Esophagus muscularis mucosa (tissue), 4 donors: ENCODE results near the gene MASP1. TPM values are rescaled to one million over a fixed set of nuclear protein-coding genes. Genes with fewer than 3 reads are reported as not detected.

Experiments used
- DNase-seq: peaks from one replicate; pipeline ENCODE4 v3.0.0-alpha.2; 2017; ENCODE audit errors: extremely low spot score
- H3K27ac ChIP-seq, 4 donors: fragments of 200-600 bp; sonication (generic); replicated peaks in 1 of 4; 1 replicate in 3 of 4; 2 replicates in 1 of 4; pipeline ENCODE4 v1.5.1; 2016 to 2019; ENCODE audit warnings: mild to moderate bottlenecking in 1 of 4
- H3K27me3 ChIP-seq, 4 donors: fragments of 200-600 bp; sonication (generic); one replicate each; pipeline versions ENCODE4 v1.5.1 to v1.6.0; 2016 to 2019
- H3K36me3 ChIP-seq, 4 donors: fragments of 200-600 bp; sonication (generic); one replicate each; pipeline ENCODE4 v1.5.1; 2016 to 2019
- H3K4me1 ChIP-seq, 4 donors: fragments of 200-600 bp; sonication (generic); one replicate each; pipeline ENCODE4 v1.5.1; 2016 to 2019
- H3K4me3 ChIP-seq, 4 donors: fragments of 200-600 bp; sonication (generic); 1 replicate in 2 of 4; 2 replicates in 2 of 4; pipeline ENCODE4 v1.5.1; 2016 to 2019; ENCODE audit warnings: mild to moderate bottlenecking in 4 of 4, moderate library complexity in 1 of 4
- H3K9me3 ChIP-seq, 4 donors: fragments of 200-600 bp; sonication (generic); 1 replicate in 3 of 4; 2 replicates in 1 of 4; pipeline ENCODE4 v1.5.1; 2016 to 2019
- CTCF ChIP-seq, 3 experiments: fragments of 200-600 bp in 2 of 3; fragments of 450-650 bp in 1 of 3; sonication (generic) in 2 of 3; IDR thresholded peaks; one replicate each; pipeline ENCODE4 v1.5.1; 2017 to 2019; ENCODE audit warnings: antibody characterized with exemption in 3 of 3, mild to moderate bottlenecking in 2 of 3, moderate library complexity in 1 of 3
- EP300 ChIP-seq: sonication (generic); formaldehyde crosslinking; IDR thresholded peaks from one replicate; pipeline ENCODE4 v1.6.1; 2017; ENCODE audit warnings: antibody characterized with exemption
- POLR2A ChIP-seq: fragments of 450-650 bp; IDR thresholded peaks from one replicate; pipeline ENCODE4 v1.6.1; 2017; ENCODE audit warnings: antibody characterized with exemption, moderate library complexity, mild to moderate bottlenecking, low read depth
- POLR2AphosphoS5 ChIP-seq, 2 donors: sonication (generic); formaldehyde crosslinking; IDR thresholded peaks; one replicate each; pipeline ENCODE4 v1.6.1; 2017; ENCODE audit warnings: antibody characterized with exemption in 2 of 2
- WGBS: methylation state at CpG from one replicate; pipeline ENCODE4 v1.1.5; 2018; 5-methylcytosine and 5-hydroxymethylcytosine counted together
- intact Hi-C: fragments of 100-400 bp; cut with DNase I; formaldehyde crosslinking; loops from one replicate; pipeline ENCODE4 v1.15.1; 2023
- total RNA-seq, 4 donors: library from RNA; depleted of rRNA; stranded (reverse); fragments of >200 nt; gene quantifications; one replicate each; pipeline versions ENCODE4 v1.1.0 to v1.2.1, GENCODE V29; 2016

The MASP1 gene
- total RNA-seq, 4 donors from 2014 or later = 0.66 to 3.5 (median 2.1) TPM

- Histone ChIP-seq H3K4me3 (no peak overlapping the region), H3K27me3 (no peaks in the 10 kb centered on the region), H3K4me1 (peaks cover 10 to 18% (median 15%) of the 10 kb centered on the region in 4 donors), H3K36me3 (no peaks in the 10 kb centered on the region), H3K9me3 (no peaks in the 10 kb centered on the region), H3K27ac (no peak overlapping the region)
- WGBS = 66% methylated on average over 6 of the region's 6 CpGs
- TF ChIP-seq POLR2AphosphoS5 (IDR thresholded peaks at IDR 0.05) (no peak), CTCF (IDR thresholded peaks at IDR 0.05) (peak in 1 of 3 experiments; percentile 24)
- peak; percentile 37 for DNase-seq
- intact Hi-C loops = no loop called here
These were observed 3.9 kb upstream of the MASP1 start for GRCh38 chr3:187295316-187296034.

DNA sequence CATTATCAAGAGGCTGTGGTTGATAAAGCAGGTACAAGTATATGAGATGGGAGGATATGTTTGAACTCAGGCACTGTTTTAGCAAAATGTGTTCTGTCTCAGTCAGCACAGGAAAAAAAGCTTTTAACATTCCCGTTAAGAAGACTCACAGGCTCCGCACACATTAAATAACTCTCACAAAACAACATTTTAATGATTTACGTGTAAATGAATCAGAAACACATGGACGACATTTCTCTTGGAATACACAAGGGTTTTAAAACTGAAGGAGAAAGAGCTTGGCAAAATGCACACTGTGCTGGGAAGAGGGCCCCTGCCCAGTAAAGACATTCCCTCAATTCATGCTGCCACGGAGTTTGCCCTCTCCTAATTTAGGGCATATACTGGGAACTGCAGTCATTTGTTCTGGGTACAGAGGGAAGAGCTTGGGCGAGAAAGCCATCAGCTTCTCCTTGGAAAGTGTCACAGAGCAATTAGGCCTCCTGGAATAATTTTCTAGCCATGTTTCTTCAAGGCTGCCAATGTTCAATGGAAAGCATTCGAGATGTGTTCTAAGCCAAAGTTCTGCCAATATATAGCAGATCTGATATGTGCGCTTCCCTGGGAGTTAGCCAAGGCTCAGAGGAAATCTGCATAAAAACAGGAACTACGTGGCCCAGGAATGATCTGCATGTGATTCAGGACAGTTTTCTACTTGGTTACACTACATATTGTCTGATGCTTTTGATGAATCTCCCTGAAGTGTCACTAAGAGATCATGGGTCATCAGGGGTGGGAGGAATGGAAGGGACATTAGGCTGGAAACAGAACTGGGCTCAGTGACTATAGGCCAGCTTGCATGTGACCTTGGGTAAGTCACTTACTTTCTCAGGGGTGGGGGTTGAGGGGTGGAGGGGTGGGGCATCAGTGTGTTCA is 2.2 kb upstream of the MASP1 start:
- WGBS = 73% methylated on average over 9 of the region's 9 CpGs
- Histone ChIP-seq H3K4me3 (no peak overlapping the region), H3K9me3 (no peaks in the 10 kb centered on the region), H3K36me3 (no peaks in the 10 kb centered on the region), H3K27me3 (no peaks in the 10 kb centered on the region), H3K27ac (no peak overlapping the region), H3K4me1 (peaks cover 14 to 33% (median 27%) of the 10 kb centered on the region in 4 donors)
- DNase-seq = peak; percentile 77
- intact Hi-C loops = no loop called here
- no peak for TF ChIP-seq CTCF (IDR thresholded peaks at IDR 0.05)
- no peak for TF ChIP-seq POLR2A
- TF ChIP-seq POLR2AphosphoS5 (IDR thresholded peaks at IDR 0.05) = no peak

- Histone ChIP-seq H3K27ac (no peak overlapping the region), H3K4me3 (no peak overlapping the region), H3K36me3 (no peaks in the 10 kb centered on the region), H3K9me3 (no peaks in the 10 kb centered on the region), H3K27me3 (no peaks in the 10 kb centered on the region), H3K4me1 (peaks cover 14 to 37% (median 32%) of the 10 kb centered on the region in 4 donors)
- peak; percentile 26 for DNase-seq
- WGBS = 67% methylated on average over 5 of the region's 5 CpGs
- TF ChIP-seq POLR2A = no peak
- TF ChIP-seq POLR2AphosphoS5 (IDR thresholded peaks at IDR 0.05) = no peak
- no peak for TF ChIP-seq CTCF (IDR thresholded peaks at IDR 0.05)
- no peak for TF ChIP-seq EP300
- intact Hi-C loops = no loop called here
These were observed 1.3 kb upstream of the MASP1 start for GRCh38 chr3:187292631-187293515.

- no peaks in the 10 kb centered on the region for H3K36me3 ChIP-seq
- no peak overlapping the region for H3K4me3 ChIP-seq
- no peaks in the 10 kb centered on the region for H3K9me3 ChIP-seq
- H3K27ac ChIP-seq = no peak overlapping the region
- TF ChIP-seq EP300 (no peak), CTCF (IDR thresholded peaks at IDR 0.05) (no peak), POLR2A (no peak), POLR2AphosphoS5 (IDR thresholded peaks at IDR 0.05) (no peak)
- peaks cover 14 to 37% (median 32%) of the 10 kb centered on the region in 4 donors for H3K4me1 ChIP-seq
- 73% methylated on average over 9 of the region's 9 CpGs for WGBS
- peak; percentile 82 for DNase-seq
- H3K27me3 ChIP-seq = no peaks in the 10 kb centered on the region
- intact Hi-C loops = no loop called here
These were observed 644 bp upstream of the MASP1 start for GRCh38 chr3:187292181-187292580.
